ENCODE data around the gene DGLUCY. TPM values are rescaled to one million over a fixed set of nuclear protein-coding genes. Genes with fewer than 3 reads are reported as not detected.
A peak's percentile ranks its signal among the peaks of the same experiment; 100 is the strongest.

DGLUCY gene
- total and polyA plus RNA-seq, 2 donors (not counting 1 experiment from before 2014, with no cell fraction given) = 91.5 to 103 TPM

DNA sequence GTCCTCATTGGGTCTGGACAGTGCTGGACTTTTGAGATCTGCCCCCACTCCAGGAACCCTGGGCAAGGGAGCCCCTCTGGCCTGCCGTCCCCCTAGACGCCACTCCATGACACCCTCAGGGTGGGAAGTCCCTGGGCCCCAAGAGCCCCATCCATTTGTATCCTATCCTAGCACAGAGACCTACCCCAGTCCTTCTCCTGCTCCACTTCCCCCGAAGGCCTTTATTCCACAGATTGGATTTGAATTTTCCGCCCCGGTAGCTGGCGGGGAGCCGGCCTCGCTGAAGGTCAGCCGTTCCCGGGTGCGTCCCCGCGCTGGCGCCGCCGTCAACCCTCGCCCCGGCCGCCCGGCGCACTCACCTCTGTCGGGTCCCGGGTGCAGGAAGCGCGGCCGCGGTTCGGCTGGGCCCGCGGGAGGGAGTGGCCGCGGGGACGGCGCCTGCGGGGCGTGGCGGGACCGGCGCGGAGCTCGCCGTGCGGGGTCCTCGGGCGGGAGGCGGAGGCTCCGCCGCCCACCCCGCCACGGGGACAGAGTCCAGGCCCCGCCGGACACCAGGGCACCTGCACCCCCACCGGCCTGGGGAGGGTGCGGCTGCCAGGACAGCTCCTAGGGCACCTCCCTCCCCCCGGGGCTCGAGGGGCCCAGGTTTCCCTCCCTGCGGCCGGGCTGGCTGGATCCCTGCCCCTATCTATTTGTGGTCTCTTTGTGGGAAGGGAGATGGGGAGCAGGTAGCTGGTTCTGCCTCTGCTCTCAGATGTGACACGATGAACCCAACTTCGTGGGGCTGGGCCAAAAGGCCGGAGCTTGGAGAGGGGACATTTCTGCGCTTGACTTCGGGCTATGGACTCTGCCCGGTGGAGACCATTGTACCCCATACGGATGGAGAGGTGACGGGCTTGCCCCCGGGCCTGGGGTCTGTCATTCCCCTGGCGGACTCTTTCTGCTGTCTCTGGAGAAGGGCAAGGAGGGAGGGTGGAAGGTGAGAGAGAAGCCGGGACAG lies 150.6 kb downstream of the DGLUCY start:
- peaks cover 15% of the 10 kb centered on the region for H3K27me3 Mint-ChIP-seq
- Histone ChIP-seq H2AFZ (ENCODE audit: insufficient read depth, low read depth, low read length, poor library complexity, severe bottlenecking) (no peak overlapping the region), H3K4me2 (replicated peaks; ENCODE audit: low read depth, low read length, poor library complexity, severe bottlenecking) (peak overlapping the region; percentile 83), H3K36me3 (replicated peaks in 1 of 2; ENCODE audit: control extremely low read depth in 1 of 2, control insufficient read depth in 1 of 2, extremely low read depth in 1 of 2, insufficient read depth in 2 of 2, low read length in 1 of 2) (no peaks in the 10 kb centered on the region), H3K27me3 (replicated peaks in 1 of 4; ENCODE audit: control extremely low read depth in 1 of 4, control insufficient read depth in 3 of 4, insufficient read depth in 4 of 4, low read length in 3 of 4) (peaks cover 0 to 11% (median 3%) of the 10 kb centered on the region in 4 experiments), H3K4me1 (ENCODE audit: control insufficient read depth in 2 of 2, insufficient read depth in 2 of 2, low read length in 2 of 2) (peaks cover 10 to 11% of the 10 kb centered on the region in 2 donors), H4K20me1 (ENCODE audit: control insufficient read depth, insufficient read depth, low read length, poor library complexity, severe bottlenecking) (no peaks in the 10 kb centered on the region), H3K79me2 (ENCODE audit: control insufficient read depth, insufficient read depth, low read length) (no peaks in the 10 kb centered on the region), H3K4me3 (ENCODE audit: control extremely low read depth in 1 of 5, extremely low read depth in 1 of 5, insufficient read depth in 1 of 5, low read depth in 2 of 5, low read length in 4 of 5) (peak overlapping the region in 3 of 5 experiments; percentile 29 to 51 (median 30)), H3K9me3 (ENCODE audit: control extremely low read depth in 1 of 3, control insufficient read depth in 2 of 3, insufficient read depth in 1 of 3, low read length in 2 of 3) (peaks cover 0 to 4% (median 0%) of the 10 kb centered on the region in 3 donors), H3K9ac (ENCODE audit: low read length) (peak overlapping the region; percentile 53), H3K27ac (ENCODE audit: low read length in 2 of 2) (no peak overlapping the region)
- peak overlapping the region; percentile 81 for H3K4me3 Mint-ChIP-seq
- DNase-seq (peak; percentile 33), ATAC-seq (ENCODE audit: low read depth) (peak; percentile 60)
- ChIA-PET CTCF (interaction anchor here (1.3 to 2.0 kb wide), 5 partner anchors 15 to 87 kb away, joined by 3 to 6 read pairs (median 5); partner anchors contain the start of gene GPR68), POLR2A (no interaction called here)
- peak overlapping the region; percentile 15 for H3K27ac Mint-ChIP-seq
- intact Hi-C loops (cut with micrococcal nuclease) = loop anchor here (5.0 kb wide), 1 partner anchor 37 kb away; no protein-coding TSS in a partner anchor
- peaks cover 18% of the 10 kb centered on the region for H3K4me1 Mint-ChIP-seq
- WGBS (ENCODE audit: insufficient coverage) = 12% methylated on average over 68 of the region's 69 CpGs
- H3K9me3 Mint-ChIP-seq (ENCODE audit: insufficient read depth) = peaks cover 2% of the 10 kb centered on the region
- TF ChIP-seq, protein P1, sequence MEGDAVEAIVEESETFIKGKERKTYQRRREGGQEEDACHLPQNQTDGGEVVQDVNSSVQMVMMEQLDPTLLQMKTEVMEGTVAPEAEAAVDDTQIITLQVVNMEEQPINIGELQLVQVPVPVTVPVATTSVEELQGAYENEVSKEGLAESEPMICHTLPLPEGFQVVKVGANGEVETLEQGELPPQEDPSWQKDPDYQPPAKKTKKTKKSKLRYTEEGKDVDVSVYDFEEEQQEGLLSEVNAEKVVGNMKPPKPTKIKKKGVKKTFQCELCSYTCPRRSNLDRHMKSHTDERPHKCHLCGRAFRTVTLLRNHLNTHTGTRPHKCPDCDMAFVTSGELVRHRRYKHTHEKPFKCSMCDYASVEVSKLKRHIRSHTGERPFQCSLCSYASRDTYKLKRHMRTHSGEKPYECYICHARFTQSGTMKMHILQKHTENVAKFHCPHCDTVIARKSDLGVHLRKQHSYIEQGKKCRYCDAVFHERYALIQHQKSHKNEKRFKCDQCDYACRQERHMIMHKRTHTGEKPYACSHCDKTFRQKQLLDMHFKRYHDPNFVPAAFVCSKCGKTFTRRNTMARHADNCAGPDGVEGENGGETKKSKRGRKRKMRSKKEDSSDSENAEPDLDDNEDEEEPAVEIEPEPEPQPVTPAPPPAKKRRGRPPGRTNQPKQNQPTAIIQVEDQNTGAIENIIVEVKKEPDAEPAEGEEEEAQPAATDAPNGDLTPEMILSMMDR (IDR thresholded peaks at IDR 0.05) = no peak
- TF ChIP-seq EZH2 (IDR thresholded peaks at IDR 0.05; ENCODE audit: borderline replicate concordance, insufficient read depth, low read depth, low read length, poor library complexity, severe bottlenecking) = no peak
